ENCODE results near the gene FGFBP3.

DNA sequence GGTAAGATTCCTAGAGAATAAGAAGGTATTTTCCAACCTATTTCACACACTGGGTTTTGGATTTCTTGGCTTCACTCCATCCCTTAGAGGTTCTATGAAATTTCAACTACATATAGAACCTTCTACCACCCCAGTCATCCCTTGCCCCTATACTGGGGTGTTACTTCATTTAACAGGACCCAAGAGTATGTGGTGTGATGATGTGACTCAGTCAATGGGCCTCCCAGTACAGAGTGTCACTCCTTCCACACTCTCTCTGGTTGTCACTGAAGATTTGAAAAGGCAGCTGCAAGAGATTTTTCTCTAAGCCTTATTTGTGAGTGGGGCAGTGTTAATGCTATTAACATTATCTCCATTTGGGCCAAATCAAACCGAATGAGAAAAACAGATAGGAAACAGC, 33.5 kb downstream of the FGFBP3 start:
- TF ChIP-seq POLR2A (IDR thresholded peaks at IDR 0.05), result no peak
- TF ChIP-seq, protein P1, sequence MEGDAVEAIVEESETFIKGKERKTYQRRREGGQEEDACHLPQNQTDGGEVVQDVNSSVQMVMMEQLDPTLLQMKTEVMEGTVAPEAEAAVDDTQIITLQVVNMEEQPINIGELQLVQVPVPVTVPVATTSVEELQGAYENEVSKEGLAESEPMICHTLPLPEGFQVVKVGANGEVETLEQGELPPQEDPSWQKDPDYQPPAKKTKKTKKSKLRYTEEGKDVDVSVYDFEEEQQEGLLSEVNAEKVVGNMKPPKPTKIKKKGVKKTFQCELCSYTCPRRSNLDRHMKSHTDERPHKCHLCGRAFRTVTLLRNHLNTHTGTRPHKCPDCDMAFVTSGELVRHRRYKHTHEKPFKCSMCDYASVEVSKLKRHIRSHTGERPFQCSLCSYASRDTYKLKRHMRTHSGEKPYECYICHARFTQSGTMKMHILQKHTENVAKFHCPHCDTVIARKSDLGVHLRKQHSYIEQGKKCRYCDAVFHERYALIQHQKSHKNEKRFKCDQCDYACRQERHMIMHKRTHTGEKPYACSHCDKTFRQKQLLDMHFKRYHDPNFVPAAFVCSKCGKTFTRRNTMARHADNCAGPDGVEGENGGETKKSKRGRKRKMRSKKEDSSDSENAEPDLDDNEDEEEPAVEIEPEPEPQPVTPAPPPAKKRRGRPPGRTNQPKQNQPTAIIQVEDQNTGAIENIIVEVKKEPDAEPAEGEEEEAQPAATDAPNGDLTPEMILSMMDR (IDR thresholded peaks at IDR 0.05), result no peak

Data from esophagus squamous epithelium (tissue), 4 donors.